Ovary (tissue), 9 donors: ENCODE measurements around the gene CASP3. TPM values are rescaled to one million over a fixed set of nuclear protein-coding genes. Genes with fewer than 3 reads are reported as not detected.

Experiments used
- DNase-seq, 5 donors: peaks; one replicate each; pipeline ENCODE4 v3.0.0-alpha.2; 2019 to 2020
- H3K27ac ChIP-seq, 2 donors: fragments of 200-600 bp; one replicate each; pipeline versions ENCODE4 v1.5.1 to v1.8.0; 2019 to 2022
- H3K27me3 ChIP-seq: fragments of 200-600 bp; one replicate; pipeline ENCODE4 v1.8.0; 2022
- H3K36me3 ChIP-seq: fragments of 200-600 bp; sonication (generic); one replicate; pipeline ENCODE4 v1.5.1; 2019
- H3K4me1 ChIP-seq: one replicate; pipeline ENCODE4 v1.8.1; 2013; ENCODE audit warnings: mild to moderate bottlenecking, moderate library complexity; ENCODE audit not compliant: insufficient read depth
- H3K4me3 ChIP-seq: fragments of 200-600 bp; sonication (generic); one replicate; pipeline ENCODE4 v1.5.1; 2017
- H3K9me3 ChIP-seq, 2 donors: fragments of 200-600 bp in 1 of 2; sonication (generic) in 1 of 2; one replicate each; pipeline versions ENCODE4 v1.5.1 to v1.8.1; 2013 to 2019; ENCODE audit warnings: mild to moderate bottlenecking in 1 of 2, moderate library complexity in 1 of 2
- CTCF ChIP-seq, 3 donors: fragments of 450-650 bp in 2 of 3; fragments of 200-600 bp in 1 of 3; IDR thresholded peaks; one replicate each; pipeline versions ENCODE4 v1.5.1 to v1.8.0; 2016 to 2022; ENCODE audit warnings: antibody characterized with exemption in 3 of 3, mild to moderate bottlenecking in 1 of 3
- EP300 ChIP-seq: sonication (generic); formaldehyde crosslinking; IDR thresholded peaks from one replicate; pipeline ENCODE4 v1.6.1; 2017; ENCODE audit warnings: antibody characterized with exemption
- POLR2A ChIP-seq: fragments of 450-650 bp; IDR thresholded peaks from one replicate; pipeline ENCODE4 v1.6.1; 2017; ENCODE audit warnings: antibody characterized with exemption, mild to moderate bottlenecking, moderate library complexity
- WGBS, 3 donors: extraction: QIAGEN DNeasy Blood & Tissue Kit in 1 of 3; methylation state at CpG; one replicate each; pipeline versions ENCODE4 v1.1.5 to v1.1.7; 2013 to 2017; 5-methylcytosine and 5-hydroxymethylcytosine counted together
- intact Hi-C, 4 donors: fragments of 100-400 bp; cut with DNase I; formaldehyde crosslinking; loops; one replicate each; pipeline versions ENCODE4 v1.11.0 to v1.15.1; 2022 to 2023
- polyA plus RNA-seq, 2 donors: library from polyadenylated mRNA; stranded (reverse); fragments of 200-250 nt in 1 of 2; fragments of 350-450 nt in 1 of 2; fragmentation: Illumina TruSeq in 1 of 2; extraction: RNeasy Lipid Tissue Mini Kit (QIAGEN cat#74804) in 1 of 2; gene quantifications; one replicate each; pipeline ENCODE4 v1.2.3, GENCODE V29; 2013 to 2014
- total RNA-seq, 7 donors: library from RNA; depleted of rRNA in 2 of 7; stranded (reverse); fragments of >200 nt in 2 of 7; fragmentation: NEBNext Ultra II Directional in 3 of 7; extraction: Animal tissue kit (Norgen Biotek cat#: 25700) in 3 of 7; gene quantifications; one replicate each; pipeline versions ENCODE4 v1.1.0 to v1.2.4, GENCODE V29; 2016 to 2023
- donor health status: DM: no; HTN: no; CAD: no; lungs with moderate emphysema.
- donor health status: DM: no; HTN: no; CAD: no.
- donor health status: Bipolar disorder and iron deficiency.
- donor health status: DM: yes; HTN: yes; CAD: no.
- donor health status: DM: no; HTN: no; CAD: no.
- donor health status: DM: yes; HTN: yes; CAD: no.

CASP3 gene
- total and polyA plus RNA-seq, 9 donors: 8.9 to 14.0 (median 11.7) TPM

- WGBS, 3 donors: 0 to 1% (median 0%) methylated on average over 52 of the region's 52 CpGs
- Histone ChIP-seq H3K27me3 (no peaks in the 10 kb centered on the region), H3K36me3 (no peaks in the 10 kb centered on the region), H3K4me1 (peaks cover 4% of the 10 kb centered on the region), H3K9me3 (no peaks in the 10 kb centered on the region), H3K4me3 (peak overlapping the region; percentile 64), H3K27ac (peak overlapping the region; percentile 92 to 93)
- TF ChIP-seq EP300: no peak
- intact Hi-C loops: loop anchor here in 2 of 4 donors (5.0 to 10.0 kb wide), 2 partner anchors 361 to 384 kb away; no protein-coding TSS in a partner anchor
- DNase-seq: peak; percentile 60 to 79 (median 68)
These were observed 778 bp downstream of the CASP3 start for GRCh38 chr4:184648313-184649025.

GRCh38 chr4:184648054-184648312 lies 1.3 kb downstream of the CASP3 start:
- H3K4me1 ChIP-seq: peaks cover 4% of the 10 kb centered on the region
- TF ChIP-seq CTCF (IDR thresholded peaks at IDR 0.05): no peak
- no peak for TF ChIP-seq POLR2A
- no peak for TF ChIP-seq EP300
- no peaks in the 10 kb centered on the region for H3K36me3 ChIP-seq
- peak overlapping the region; percentile 64 for H3K4me3 ChIP-seq
- no peak for DNase-seq
- intact Hi-C loops: loop anchor here in 2 of 4 donors (5.0 to 10.0 kb wide), 2 partner anchors 361 to 383 kb away; no protein-coding TSS in a partner anchor
- peak overlapping the region; percentile 92 to 93 for H3K27ac ChIP-seq
- no peaks in the 10 kb centered on the region for H3K27me3 ChIP-seq
- 2 to 4% (median 3%) methylated on average over 6 of the region's 6 CpGs for WGBS, 3 donors
- H3K9me3 ChIP-seq: no peaks in the 10 kb centered on the region

- H3K36me3 ChIP-seq: no peaks in the 10 kb centered on the region
- peaks cover 4% of the 10 kb centered on the region for H3K4me1 ChIP-seq
- no peaks in the 10 kb centered on the region for H3K9me3 ChIP-seq
- H3K27ac ChIP-seq: peak overlapping the region in 1 of 2 donors; percentile 93
- no peak for TF ChIP-seq CTCF (IDR thresholded peaks at IDR 0.05)
- no peak for TF ChIP-seq EP300
- TF ChIP-seq POLR2A: no peak
- 62 to 72% (median 67%) methylated on average over 7 of the region's 7 CpGs for WGBS, 3 donors
- peak overlapping the region; percentile 64 for H3K4me3 ChIP-seq
- intact Hi-C loops: loop anchor here in 2 of 4 donors (5.0 to 10.0 kb wide), 2 partner anchors 360 to 383 kb away; no protein-coding TSS in a partner anchor
- no peaks in the 10 kb centered on the region for H3K27me3 ChIP-seq
- no peak for DNase-seq
These were observed 1.8 kb downstream of the CASP3 start for GRCh38 chr4:184647266-184648053.

GRCh38 chr4:184645904-184646610 lies 3.2 kb downstream of the CASP3 start:
- 67 to 76% (median 69%) methylated on average over 6 of the region's 6 CpGs for WGBS, 3 donors
- H3K4me1 ChIP-seq: peaks cover 4% of the 10 kb centered on the region
- TF ChIP-seq CTCF (IDR thresholded peaks at IDR 0.05) (no peak), POLR2A (no peak), EP300 (no peak)
- no peak overlapping the region for H3K27ac ChIP-seq
- DNase-seq: no peak
- H3K36me3 ChIP-seq: no peaks in the 10 kb centered on the region
- intact Hi-C loops: loop anchor here in 2 of 4 donors (5.0 to 10.0 kb wide), 2 partner anchors 359 to 381 kb away; no protein-coding TSS in a partner anchor
- H3K27me3 ChIP-seq: no peaks in the 10 kb centered on the region
- H3K4me3 ChIP-seq: no peak overlapping the region
- H3K9me3 ChIP-seq: no peaks in the 10 kb centered on the region
